ENCODE data around the gene BBOX1.

- TF ChIP-seq EZH2 (IDR thresholded peaks at IDR 0.05; ENCODE audit: low read length, missing control alignments): no peak
- no peak for TF ChIP-seq CTCF (conservative IDR thresholded peaks at IDR 0.05 in 1 of 2, IDR thresholded peaks at IDR 0.05 in 1 of 2; ENCODE audit: low read depth in 1 of 2, low read length in 2 of 2)
Observed at GRCh38 chr11:27052668-27053067, 12.1 kb downstream of the BBOX1 start.
